NCI-H446 treated with DMSO at 0.1 percent for 48 hours (cell line): ENCODE measurements around the gene CRHR1.

ENCODE experiments used
- DNase-seq: peaks from one replicate; lab custom pipeline; 2025; lab: John Stamatoyannopoulos, UW

The CRHR1 gene

DNA sequence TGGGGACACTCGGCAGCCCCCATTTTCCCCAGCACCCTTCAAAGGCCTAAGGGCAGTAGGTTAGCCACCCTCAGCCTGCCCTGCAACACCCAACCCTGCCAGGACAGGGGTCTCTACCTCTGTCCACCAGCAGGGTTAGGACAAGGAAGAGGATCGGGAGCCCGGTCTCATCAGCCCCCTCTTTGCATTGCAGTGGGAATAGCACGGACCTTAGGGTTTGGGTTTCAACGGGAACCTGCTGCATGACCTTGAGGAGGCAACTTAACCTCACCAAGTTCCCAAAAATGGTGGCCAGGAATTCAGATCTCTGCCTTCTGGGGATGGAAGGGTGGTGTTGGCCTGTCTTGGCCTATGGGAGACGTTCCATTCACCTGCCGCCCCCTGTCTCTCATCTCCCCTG is 40.4 kb downstream of the CRHR1 start:
- DNase-seq, result no peak

DNA sequence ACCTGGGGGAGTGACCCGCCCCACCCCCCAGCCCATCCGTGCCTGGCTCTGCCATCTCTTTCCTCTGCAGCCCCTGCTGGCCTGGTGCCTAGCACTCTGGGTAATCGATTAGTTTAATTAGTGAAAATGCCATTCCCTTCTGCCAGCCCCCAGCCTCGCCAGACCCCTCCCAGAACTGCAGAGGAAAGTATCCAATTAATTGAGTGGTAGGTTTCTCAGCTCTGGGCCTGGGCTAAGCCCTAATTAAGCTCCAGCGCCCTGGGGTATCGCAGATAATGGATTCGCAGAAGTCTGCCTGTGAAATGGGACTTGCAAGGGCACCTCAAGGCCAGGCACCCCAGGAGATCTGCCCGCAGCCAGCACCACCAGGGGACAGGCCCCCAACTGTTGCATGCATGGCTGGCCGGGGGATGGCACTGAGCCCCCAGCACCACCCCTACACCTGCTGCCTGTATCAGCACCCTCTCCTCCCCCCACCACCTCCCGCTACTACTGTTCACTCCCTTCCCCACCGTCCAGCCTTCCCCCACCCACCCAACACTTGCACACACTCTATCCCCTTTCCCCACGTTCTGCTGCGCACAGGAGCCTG is 40.9 kb downstream of the CRHR1 start:
- no peak for DNase-seq

DNA sequence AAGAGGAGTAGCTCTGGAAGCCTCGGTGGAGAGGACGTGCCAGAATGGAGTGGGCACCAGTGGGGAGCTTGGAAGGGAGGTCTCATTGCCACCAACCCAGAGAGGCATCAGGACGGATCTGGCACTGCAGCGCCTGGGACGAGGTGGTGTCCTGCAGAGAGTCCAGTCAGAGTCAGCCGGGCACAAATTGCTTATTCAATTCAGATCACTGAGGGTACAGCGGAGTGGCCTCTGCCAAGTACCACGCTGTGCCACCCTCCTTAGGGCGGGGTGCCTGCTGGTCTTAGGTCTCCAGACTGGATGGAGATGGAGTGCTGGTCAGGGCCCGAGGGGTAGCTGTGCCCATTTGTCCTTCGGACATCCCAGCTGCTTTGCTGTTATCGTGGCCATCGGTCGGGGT is 41.7 kb downstream of the CRHR1 start:
- no peak for DNase-seq

DNA sequence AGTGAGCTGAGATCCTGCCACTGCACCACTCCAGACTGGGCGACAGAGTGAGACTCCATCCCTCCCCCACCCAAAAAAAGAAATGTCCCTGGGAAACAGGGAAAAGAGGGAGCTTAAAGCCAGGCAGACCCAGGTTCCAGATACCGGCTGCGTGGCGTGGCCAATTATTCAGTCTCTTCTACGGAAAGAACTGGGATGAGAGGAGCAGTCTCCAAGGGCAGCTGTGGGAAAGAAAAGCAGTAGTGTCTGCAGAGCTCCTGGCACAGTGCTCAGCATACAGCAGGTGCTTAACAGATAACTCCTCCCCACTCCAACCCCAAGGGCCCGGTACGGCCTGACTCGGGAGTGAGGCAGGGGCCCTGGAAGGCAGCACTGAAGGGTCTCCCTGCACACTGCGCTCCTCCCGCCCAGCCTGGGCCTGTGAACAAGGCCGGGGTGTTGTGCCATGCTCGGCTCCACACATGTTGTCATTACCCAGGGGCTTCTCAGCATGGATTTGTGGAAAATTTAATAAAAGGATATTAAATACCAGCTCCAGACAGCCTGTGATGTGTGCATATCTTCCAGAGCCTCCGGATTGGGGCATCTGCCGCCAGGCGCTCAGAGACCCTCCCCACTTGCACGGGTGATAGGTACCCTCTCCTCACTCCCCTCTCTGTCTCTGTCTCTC is 42.9 kb downstream of the CRHR1 start:
- no peak for DNase-seq

DNA sequence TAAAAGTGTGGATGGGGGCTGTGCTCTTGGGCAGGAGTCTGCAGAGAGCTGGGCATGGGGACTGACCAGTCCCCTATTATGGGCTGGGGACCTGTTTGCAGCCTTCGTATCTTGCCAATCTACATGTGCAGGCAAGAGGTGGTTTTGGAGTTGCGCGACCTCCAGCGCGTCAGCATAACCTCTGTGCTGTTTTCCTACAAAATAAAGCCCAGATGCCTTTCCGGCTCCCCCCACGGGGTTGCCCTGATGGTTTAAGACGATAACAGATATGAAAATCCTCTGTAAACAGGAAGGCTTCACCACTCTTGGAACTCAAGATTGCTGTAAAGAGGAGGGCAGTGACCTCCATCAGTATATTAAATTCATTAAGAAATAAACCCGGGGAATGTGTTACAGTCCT is 44.1 kb downstream of the CRHR1 start:
- no peak for DNase-seq

DNA sequence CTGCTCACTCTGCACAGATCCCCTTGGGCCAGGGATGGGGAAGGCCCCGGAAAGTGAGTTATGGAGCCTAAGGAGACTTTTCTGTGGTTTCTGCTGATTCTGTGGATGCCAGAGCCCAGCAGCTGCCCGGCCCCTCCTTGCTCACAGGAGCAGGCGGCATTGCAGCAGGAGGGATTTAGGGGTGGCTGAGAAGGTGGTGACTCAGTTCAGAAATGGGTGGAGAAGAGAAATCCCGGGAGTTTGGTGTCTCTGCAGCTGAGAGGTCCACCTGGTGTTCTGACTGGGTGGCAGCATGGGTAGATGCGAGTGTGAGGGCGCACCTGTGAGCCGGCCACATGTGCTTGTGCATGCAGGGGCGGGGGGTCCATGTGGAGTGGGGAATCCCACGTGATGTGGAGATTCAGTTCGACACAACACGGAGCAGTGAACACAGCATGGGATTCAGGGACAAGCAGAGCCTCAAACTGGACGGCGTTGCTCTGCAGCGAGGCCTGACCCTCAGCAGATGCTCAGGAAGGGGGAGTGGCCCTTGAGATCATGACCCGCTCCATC is 44.5 kb downstream of the CRHR1 start:
- DNase-seq, result no peak

DNA sequence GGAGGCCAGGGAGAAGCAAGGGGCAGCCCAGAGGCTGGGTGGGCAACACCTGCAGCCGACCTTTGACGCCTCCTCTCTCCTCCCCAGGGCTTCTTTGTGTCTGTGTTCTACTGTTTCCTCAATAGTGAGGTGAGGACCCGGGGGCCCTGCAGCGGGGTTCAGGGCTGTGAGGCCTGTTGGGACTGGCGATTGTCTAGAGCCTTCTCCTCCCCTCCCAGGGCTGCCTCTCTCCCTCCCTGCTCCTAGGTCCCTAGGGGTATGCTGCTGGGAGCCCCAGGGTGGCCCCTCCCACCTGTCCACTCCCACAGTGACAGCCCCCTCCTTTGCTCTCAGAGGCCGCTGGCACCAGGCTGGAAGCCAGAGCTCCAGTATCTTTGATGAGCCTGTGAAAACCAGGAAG is 49.8 kb downstream of the CRHR1 start:
- no peak for DNase-seq

DNA sequence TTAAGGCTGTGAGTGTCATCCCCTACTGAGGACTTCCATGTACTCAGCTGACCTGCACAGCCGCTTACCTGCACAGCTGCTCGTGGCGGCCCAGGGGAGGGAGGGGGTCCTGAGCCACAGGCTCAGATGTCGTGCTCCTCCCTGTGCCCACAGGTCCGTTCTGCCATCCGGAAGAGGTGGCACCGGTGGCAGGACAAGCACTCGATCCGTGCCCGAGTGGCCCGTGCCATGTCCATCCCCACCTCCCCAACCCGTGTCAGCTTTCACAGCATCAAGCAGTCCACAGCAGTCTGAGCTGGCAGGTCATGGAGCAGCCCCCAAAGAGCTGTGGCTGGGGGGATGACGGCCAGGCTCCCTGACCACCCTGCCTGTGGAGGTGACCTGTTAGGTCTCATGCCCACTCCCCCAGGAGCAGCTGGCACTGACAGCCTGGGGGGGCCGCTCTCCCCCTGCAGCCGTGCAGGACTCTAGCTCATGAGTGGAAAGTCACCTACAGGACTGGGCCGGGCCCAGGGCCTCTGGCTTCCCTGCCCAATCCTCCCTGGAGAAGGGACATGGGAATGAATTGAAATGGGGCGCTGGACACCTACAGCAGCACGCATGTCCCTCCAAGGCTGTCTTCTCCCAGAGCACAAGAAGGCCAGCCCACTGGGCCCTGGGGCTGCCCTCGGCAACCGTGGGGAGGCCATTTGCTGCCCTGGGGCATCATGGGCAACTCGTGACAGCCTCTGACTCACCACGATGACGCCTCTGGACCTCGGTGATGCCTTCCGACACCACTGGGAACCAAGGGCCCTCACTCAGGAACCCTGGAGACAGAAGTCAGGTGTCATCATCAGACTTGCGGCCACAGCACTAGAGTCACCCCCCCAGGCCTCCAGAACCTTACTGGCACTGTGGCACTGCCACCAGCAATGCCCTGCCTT is 50.6 kb downstream of the CRHR1 start:
- DNase-seq, result no peak

DNA sequence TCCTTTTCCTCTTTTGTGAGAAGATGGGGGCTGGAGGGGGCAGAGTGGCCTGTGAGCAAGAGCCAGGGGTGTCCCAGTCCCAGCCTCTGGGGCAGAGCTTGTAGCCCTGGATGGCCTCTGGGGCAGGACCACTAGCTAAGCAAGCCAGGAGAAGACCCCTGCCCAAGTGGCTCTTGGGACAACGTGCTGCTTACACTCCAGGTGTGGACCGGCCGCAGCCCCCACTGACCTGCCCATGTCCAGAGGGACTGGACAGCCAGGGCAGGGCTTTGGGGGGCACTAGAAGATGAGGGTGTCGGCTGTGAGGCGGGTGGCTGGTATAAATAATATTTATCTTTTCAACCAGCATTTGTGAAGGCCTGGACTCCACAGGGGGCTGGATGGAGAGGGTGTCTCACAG is 51.4 kb downstream of the CRHR1 start:
- DNase-seq, result no peak

DNA sequence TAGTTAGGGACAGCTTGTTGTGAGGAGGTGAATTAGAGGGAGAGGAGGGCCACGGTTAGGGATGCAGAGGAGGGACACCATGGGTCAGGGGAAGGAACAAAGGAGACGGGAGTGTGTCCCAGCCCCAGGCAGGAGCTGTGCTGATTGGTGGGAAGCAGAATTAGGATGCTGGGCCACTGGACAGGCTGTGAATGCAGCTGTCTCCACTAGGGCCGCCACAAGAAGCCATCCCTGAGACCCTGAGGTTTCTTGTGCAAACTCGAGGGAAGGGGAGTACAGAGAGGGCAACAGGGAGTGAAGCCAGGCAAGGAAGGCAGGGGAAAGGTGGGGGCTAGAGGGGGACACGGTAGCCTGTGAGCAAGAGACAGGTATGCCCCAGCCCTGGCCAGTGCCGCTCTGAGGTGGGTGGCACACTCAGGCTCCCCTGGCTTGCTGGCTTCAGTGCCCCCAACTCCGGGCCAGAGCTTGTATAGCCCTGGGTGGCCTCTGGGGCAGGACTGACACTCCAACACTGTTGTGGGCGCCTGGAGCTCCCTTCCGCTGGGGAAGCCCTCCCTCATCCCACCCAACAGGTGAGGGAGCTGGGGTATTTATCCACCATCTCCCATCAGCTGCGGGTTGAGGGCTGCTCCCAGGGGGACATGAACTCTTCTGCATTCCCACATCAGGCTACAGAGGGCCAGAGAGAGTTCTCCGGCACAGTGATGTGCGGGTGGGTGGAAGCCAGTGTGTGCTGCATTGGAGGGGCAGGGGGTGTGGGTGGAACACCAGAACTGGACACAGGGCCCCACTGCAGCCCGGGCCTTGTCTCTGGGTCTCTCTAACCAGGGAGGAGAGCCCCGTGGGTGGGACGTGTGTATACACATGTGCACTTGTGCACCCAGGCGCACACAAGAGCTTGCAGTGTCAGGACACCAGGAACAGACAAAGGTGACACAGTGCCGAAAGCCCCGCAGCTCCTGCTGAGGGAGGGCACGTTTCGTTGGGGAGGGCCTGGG is 52.2 kb downstream of the CRHR1 start:
- DNase-seq, result no peak

DNA sequence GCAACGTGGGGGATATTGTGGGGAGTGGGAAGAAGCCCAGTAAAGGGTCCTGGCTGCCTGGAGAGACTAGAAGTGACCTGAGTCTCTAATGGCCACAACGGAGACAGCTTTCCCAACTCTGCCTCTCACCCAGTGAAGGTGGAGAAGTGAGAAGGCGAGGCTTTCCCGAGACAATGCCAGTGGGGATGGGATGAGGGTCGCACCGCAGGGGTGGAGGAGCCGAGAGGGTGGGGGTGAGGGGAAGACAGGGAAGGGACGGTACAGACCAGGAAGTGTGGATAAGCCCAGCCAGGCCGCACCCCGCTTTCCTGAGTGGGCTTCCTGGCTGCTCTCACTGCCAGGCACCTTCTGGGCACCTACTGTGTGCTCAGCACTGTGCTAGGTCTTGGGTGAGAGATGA is 53.1 kb downstream of the CRHR1 start:
- no peak for DNase-seq

DNA sequence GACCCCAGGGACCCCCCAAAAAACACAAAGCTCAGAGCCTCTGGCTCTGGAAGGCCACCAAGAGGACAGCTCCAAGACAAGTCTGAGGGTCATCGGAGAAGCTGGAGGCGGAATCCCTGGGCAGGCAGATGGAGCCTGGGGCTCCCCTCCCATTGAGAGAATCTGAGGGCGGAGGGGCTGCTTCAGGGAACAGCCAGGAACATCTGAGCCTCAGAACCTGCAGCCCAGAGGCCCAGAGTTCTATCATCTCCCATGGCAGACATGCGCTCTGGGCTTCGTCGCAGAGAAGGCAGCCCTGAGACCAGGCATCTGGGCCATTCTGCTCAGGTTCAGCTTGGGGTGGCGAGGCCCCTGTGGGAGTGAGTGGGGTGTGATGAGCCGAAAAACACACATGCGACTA is 53.5 kb downstream of the CRHR1 start:
- DNase-seq, result no peak

DNA sequence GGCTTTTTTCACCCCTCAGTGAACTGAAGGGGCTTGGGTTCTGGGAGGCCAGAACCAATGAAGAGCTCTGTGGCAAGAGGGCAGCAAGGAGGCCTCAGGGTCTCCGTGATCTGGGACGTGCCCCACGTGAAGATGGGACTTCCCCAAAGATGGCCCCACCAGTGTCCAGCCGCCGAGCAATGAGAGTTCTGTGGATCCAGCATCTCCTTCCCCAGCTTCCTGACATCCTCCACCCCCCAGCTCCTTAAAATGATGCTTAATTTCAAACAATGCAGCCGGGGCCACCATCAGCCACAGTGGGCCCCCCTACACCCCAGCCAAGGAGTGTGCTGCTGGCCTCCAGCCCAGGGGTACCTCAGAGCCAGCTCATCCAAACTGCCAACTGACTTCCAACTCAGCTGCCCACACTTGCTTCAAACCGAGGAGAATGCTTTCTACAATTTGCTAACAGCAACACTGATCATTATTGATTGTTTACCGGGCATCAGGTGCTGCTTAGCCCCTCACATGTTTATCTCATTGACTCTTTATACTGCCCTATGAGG is 54.7 kb downstream of the CRHR1 start:
- DNase-seq, result no peak

DNA sequence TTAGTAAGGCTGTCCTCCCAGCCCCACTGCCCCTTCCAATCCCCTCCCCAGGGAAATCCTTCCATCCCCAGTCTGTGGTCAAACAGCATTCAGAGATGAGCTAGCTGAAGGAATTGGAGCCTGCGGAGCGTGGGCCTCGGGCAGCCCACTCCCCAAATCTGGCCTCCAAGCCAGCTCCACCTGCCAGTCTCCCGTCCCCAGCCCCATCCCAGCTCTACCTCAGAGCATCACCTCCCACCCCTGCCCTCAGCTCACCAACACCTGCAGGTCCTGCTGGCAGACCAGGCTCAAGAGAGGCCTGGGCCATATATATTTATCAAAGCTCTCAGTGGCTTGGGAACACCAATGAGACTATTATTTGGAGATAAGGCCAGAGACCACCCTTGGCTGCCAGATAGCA is 55.3 kb downstream of the CRHR1 start:
- no peak for DNase-seq

DNA sequence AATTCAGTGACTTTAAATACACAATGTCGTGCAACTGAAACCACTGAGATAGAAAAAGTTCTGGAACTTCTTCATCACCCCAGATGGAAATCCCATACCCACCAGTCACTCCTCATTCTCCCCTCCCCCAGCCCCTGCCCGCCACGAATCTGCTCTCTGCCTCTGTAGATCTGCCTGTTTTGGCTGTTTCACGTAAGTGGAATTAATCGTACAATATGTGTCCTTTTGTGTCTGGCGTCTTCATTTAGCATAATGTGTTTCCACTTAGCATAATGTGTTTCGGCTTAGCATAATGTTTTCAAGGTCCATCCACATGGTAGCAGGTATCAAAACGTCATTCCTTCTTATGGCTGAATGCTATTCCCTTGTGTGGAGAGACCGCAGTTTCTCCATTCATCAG is 57.1 kb downstream of the CRHR1 start:
- no peak for DNase-seq

DNA sequence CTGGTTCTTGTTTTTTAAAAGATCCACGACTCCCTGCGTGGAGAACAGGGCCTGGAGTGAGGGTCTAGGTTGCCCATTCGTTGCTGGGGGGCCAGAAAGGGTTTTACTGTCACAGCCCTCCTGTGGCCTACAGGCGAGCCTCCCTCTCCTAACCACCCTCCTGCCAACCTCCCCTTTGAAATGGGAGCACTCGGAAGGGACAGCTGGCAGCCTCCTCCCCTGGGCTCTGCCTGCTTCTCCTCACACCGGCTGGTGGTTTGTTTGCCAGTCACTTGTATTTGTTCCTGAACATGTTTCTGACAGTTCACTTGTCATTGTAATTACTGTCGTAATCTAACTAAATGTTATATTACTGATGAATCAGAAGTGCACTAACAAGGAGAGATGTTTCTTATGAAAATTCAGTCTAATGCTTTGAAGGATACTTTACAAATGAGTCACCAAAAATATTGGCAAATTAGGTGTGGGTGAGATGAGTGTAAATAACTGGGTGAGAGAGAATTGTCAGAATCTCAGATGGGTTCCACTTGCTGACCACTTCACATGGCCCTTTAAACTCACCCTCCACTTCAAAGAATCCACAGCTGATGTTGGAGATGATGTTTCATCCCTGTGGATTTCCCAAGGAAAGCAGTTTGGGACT is 57.9 kb downstream of the CRHR1 start:
- DNase-seq, result peak; percentile 66

DNA sequence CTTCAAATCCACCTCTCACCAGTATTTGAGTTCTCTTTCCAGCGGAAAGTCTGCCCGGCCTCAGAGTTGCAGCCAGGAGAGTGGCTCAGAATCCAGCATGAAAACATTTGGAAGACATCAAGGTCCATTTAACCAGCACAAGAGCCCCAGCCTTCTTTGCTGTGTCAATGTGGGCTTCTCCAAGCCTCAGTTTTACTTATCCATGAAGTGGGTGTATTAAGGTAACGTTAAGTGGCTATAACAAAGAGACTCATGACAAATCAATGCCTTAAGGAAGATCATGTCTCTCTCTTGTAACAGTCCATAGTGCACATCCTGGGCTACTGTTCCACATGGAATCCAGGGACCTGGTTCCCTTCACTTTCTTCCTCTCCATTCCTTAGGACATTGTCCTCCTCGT is 59.6 kb downstream of the CRHR1 start:
- DNase-seq, result no peak

DNA sequence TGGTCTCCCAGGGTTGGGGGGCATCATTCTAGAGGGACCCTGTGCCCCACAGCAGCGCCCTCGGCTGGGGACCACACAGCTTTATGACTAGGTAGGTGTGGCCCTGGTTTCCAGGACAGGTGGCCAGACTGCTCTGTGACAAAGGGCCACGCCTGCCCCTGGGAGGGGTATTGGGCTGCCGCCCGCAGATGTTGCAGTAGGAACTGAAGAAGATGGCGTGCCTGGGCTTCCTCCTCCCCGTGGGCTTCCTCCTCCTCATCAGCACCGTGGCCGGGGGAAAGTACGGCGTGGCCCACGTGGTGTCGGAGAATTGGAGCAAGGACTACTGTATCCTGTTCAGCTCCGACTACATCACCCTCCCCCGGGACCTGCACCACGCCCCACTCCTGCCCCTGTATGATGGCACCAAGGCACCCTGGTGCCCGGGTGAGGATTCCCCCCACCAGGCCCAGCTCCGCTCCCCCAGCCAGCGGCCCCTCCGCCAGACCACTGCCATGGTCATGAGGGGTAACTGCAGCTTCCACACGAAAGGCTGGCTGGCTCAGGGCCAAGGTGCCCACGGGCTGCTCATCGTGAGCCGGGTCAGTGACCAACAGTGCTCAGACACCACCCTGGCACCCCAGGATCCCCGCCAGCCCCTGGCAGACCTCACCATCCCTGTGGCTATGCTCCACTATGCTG is 60.7 kb downstream of the CRHR1 start, which contains the start of gene SPPL2C:
Gene SPPL2C, plus strand, starts transcription at position 187 of the 681 bp plus-strand sequence. Its CDS starts 26 bp downstream, at position 213.
- no peak for DNase-seq

DNA sequence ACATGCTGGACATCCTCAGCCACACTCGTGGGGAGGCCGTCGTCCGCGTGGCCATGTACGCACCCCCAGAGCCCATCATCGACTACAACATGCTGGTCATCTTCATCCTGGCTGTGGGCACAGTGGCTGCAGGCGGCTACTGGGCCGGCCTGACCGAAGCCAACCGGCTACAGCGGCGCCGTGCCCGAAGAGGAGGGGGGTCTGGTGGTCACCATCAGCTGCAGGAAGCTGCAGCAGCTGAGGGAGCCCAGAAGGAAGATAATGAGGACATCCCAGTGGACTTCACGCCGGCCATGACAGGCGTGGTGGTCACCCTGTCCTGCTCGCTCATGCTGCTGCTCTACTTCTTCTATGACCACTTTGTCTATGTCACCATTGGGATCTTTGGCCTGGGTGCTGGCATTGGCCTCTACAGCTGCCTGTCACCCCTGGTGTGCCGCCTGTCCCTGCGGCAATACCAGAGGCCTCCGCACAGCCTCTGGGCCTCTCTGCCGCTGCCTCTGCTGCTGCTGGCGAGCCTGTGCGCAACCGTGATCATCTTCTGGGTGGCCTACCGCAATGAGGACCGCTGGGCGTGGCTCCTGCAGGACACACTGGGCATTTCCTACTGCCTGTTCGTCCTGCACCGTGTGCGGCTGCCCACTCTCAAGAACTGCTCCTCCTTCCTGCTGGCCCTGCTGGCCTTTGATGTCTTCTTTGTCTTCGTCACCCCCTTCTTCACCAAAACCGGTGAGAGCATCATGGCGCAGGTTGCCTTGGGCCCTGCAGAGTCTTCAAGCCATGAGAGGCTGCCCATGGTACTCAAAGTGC is 61.5 kb downstream of the CRHR1 start:
- no peak for DNase-seq
